Lower lobe of right lung (tissue), 2 donors: ENCODE measurements around the gene SRSF11. TPM values are rescaled to one million over a fixed set of nuclear protein-coding genes. Genes with fewer than 3 reads are reported as not detected.

ENCODE experiments used
- ATAC-seq, 2 donors: fragments of 200-7000 bp; cut with Tn5 transposase; one replicate each; pipeline ENCODE4 v1.9.1; 2020 to 2022; ENCODE audit warnings: mild to moderate bottlenecking in 2 of 2, moderate library complexity in 2 of 2
- DNase-seq: peaks from one replicate; pipeline ENCODE4 v3.0.0-alpha.2; 2020
- H3K27ac ChIP-seq: fragments of 200-600 bp; one replicate; pipeline ENCODE4 v1.8.0; 2022
- H3K27me3 ChIP-seq: fragments of 200-600 bp; one replicate; pipeline ENCODE4 v1.8.0; 2022; ENCODE audit warnings: low read depth
- H3K36me3 ChIP-seq: fragments of 200-600 bp; one replicate; pipeline ENCODE4 v1.8.0; 2022; ENCODE audit warnings: mild to moderate bottlenecking
- H3K4me1 ChIP-seq: fragments of 200-600 bp; one replicate; pipeline ENCODE4 v1.8.0; 2022
- H3K4me3 ChIP-seq: fragments of 200-600 bp; one replicate; pipeline ENCODE4 v1.8.0; 2022; ENCODE audit warnings: mild to moderate bottlenecking
- H3K9me3 ChIP-seq: fragments of 200-600 bp; one replicate; pipeline ENCODE4 v1.8.0; 2022
- intact Hi-C: fragments of 100-400 bp; cut with DNase I; formaldehyde crosslinking; loops from one replicate; pipeline ENCODE4 v1.11.0; 2022
- total RNA-seq: library from RNA; stranded (reverse); fragmentation: NEBNext Ultra II Directional; extraction: Animal tissue kit (Norgen Biotek cat#: 25700); gene quantifications from one replicate; pipeline ENCODE4 v1.2.1, GENCODE V29; 2021
- TF ChIP-seq, protein P1 (sequence below): fragments of 200-600 bp; IDR thresholded peaks from one replicate; pipeline ENCODE4 v1.8.0; 2022; ENCODE audit warnings: antibody characterized with exemption, mild to moderate bottlenecking
- donor health status: DM: no; HTN: yes; CAD: no; lungs with severe emphysema.

Gene SRSF11
- total RNA-seq, 1 donor from 2014 or later, result 143 TPM

- no peaks in the 10 kb centered on the region for H3K4me1 ChIP-seq
- TF ChIP-seq, protein P1, sequence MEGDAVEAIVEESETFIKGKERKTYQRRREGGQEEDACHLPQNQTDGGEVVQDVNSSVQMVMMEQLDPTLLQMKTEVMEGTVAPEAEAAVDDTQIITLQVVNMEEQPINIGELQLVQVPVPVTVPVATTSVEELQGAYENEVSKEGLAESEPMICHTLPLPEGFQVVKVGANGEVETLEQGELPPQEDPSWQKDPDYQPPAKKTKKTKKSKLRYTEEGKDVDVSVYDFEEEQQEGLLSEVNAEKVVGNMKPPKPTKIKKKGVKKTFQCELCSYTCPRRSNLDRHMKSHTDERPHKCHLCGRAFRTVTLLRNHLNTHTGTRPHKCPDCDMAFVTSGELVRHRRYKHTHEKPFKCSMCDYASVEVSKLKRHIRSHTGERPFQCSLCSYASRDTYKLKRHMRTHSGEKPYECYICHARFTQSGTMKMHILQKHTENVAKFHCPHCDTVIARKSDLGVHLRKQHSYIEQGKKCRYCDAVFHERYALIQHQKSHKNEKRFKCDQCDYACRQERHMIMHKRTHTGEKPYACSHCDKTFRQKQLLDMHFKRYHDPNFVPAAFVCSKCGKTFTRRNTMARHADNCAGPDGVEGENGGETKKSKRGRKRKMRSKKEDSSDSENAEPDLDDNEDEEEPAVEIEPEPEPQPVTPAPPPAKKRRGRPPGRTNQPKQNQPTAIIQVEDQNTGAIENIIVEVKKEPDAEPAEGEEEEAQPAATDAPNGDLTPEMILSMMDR, result no peak
- H3K36me3 ChIP-seq, result peaks cover 44% of the 10 kb centered on the region
- H3K4me3 ChIP-seq, result no peak overlapping the region
- no peaks in the 10 kb centered on the region for H3K9me3 ChIP-seq
- no peaks in the 10 kb centered on the region for H3K27me3 ChIP-seq
- intact Hi-C loops, result no loop called here
- DNase-seq (no peak), ATAC-seq (no peak)
- no peak overlapping the region for H3K27ac ChIP-seq
Measured at GRCh38 chr1:70286453-70286852, 65.3 kb downstream of the SRSF11 start.

- no peaks in the 10 kb centered on the region for H3K27me3 ChIP-seq
- H3K4me1 ChIP-seq, result no peaks in the 10 kb centered on the region
- TF ChIP-seq, protein P1, result no peak
- H3K4me3 ChIP-seq, result no peak overlapping the region
- H3K36me3 ChIP-seq, result peaks cover 51% of the 10 kb centered on the region
- no peak overlapping the region for H3K27ac ChIP-seq
- intact Hi-C loops, result no loop called here
- ATAC-seq (no peak), DNase-seq (no peak)
- no peaks in the 10 kb centered on the region for H3K9me3 ChIP-seq
Measured at GRCh38 chr1:70288166-70288565, 67.0 kb downstream of the SRSF11 start.

- Histone ChIP-seq H3K4me1 (no peaks in the 10 kb centered on the region), H3K4me3 (no peak overlapping the region), H3K27me3 (no peaks in the 10 kb centered on the region), H3K27ac (no peak overlapping the region), H3K36me3 (peaks cover 64% of the 10 kb centered on the region), H3K9me3 (no peaks in the 10 kb centered on the region)
- ATAC-seq (no peak), DNase-seq (no peak)
- intact Hi-C loops, result loop anchor here (10.0 kb wide), 1 partner anchor 215 kb away; no protein-coding TSS in a partner anchor
- TF ChIP-seq, protein P1, result no peak
Measured at GRCh38 chr1:70290218-70290617, 69.0 kb downstream of the SRSF11 start.

- peaks cover 83% of the 10 kb centered on the region for H3K36me3 ChIP-seq
- intact Hi-C loops, result loop anchor here (10.0 kb wide), 1 partner anchor 211 kb away; no protein-coding TSS in a partner anchor
- TF ChIP-seq, protein P1, result no peak
- H3K4me1 ChIP-seq, result no peaks in the 10 kb centered on the region
- no peak overlapping the region for H3K27ac ChIP-seq
- H3K27me3 ChIP-seq, result no peaks in the 10 kb centered on the region
- H3K4me3 ChIP-seq, result no peak overlapping the region
- H3K9me3 ChIP-seq, result no peaks in the 10 kb centered on the region
- no peak for ATAC-seq
- DNase-seq, result no peak
Measured at GRCh38 chr1:70293186-70293843, 72.1 kb downstream of the SRSF11 start.

- intact Hi-C loops, result loop anchor here (10.0 kb wide), 1 partner anchor 209 kb away; no protein-coding TSS in a partner anchor
- Histone ChIP-seq H3K4me3 (no peak overlapping the region), H3K4me1 (no peaks in the 10 kb centered on the region), H3K9me3 (no peaks in the 10 kb centered on the region), H3K27me3 (no peaks in the 10 kb centered on the region), H3K36me3 (peaks cover 95% of the 10 kb centered on the region), H3K27ac (no peak overlapping the region)
- ATAC-seq (no peak), DNase-seq (no peak)
- TF ChIP-seq, protein P1, result no peak
Measured at GRCh38 chr1:70295749-70296148, 74.6 kb downstream of the SRSF11 start.
